Measurements from ENCODE around the gene PTK6.

The PTK6 gene

DNA sequence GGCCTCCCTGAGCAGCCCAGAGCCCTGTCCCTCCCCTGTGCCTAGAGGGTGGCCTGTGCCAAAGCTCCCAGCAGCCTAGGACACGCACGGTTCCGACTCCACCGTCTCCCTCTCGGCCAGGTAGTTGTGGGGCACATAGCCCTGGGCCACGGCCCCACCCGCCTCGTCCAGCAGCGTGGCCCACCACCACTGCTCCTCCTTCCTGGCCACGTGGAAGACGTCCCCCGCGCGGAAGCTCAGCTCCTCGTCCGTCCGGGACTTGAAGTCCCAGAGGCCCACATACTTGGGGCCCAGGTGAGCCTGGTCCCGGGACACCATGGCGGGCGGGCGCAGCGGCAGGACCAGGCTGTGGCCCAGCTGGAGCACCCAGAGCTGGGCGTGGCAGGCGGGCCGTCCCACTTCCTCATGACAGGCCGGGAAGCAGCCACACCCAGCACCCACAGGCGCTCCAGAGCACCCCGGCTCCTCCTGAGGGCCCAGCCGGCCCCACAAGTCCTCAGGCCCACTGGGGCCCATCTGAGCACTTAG lies at the start of gene PTK6:
PTK6 (minus strand) TSS at position 380 of the 528 bp plus-strand sequence; CDS start at position 318, 62 bp downstream.
- H3K4me1 Mint-ChIP-seq (ENCODE audit: low read depth) = peaks cover 4% of the 10 kb centered on the region
- H3K9me3 Mint-ChIP-seq = no peaks in the 10 kb centered on the region
- H3K27me3 Mint-ChIP-seq (ENCODE audit: low read depth) = no peaks in the 10 kb centered on the region
- peak within 1 kb of the TSS; percentile 92 for H3K27ac Mint-ChIP-seq
- no peaks in the 10 kb centered on the region for H3K36me3 Mint-ChIP-seq (ENCODE audit: low read depth)
- H3K4me3 Mint-ChIP-seq = peak within 1 kb of the TSS; percentile 76

DNA sequence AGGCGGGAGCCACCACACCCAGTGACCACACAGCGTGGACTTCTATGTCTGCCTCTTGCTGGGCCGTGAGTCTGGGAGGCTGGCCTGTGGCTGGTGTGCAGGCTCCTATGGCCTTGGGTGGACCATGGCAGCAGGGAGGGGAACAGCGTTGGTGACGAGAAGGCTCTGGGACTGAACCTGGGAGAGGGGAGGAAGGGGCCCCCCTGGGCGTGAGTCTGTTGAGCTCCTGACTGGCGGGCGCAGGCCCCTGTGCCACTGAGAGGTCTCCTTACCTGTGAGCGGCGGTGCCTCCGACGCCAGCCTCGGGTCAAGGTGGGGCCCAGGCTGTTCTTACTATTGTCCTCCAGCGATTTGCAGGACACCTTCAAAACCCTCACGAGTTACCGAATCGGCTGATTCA lies 49.6 kb upstream of the PTK6 start:
- H3K4me3 Mint-ChIP-seq = no peak overlapping the region
- no peaks in the 10 kb centered on the region for H3K4me1 Mint-ChIP-seq (ENCODE audit: low read depth)
- H3K9me3 Mint-ChIP-seq = no peaks in the 10 kb centered on the region
- H3K27ac Mint-ChIP-seq = no peak overlapping the region
- peaks cover 18% of the 10 kb centered on the region for H3K36me3 Mint-ChIP-seq (ENCODE audit: low read depth)
- H3K27me3 Mint-ChIP-seq (ENCODE audit: low read depth) = peaks cover 14% of the 10 kb centered on the region

DNA sequence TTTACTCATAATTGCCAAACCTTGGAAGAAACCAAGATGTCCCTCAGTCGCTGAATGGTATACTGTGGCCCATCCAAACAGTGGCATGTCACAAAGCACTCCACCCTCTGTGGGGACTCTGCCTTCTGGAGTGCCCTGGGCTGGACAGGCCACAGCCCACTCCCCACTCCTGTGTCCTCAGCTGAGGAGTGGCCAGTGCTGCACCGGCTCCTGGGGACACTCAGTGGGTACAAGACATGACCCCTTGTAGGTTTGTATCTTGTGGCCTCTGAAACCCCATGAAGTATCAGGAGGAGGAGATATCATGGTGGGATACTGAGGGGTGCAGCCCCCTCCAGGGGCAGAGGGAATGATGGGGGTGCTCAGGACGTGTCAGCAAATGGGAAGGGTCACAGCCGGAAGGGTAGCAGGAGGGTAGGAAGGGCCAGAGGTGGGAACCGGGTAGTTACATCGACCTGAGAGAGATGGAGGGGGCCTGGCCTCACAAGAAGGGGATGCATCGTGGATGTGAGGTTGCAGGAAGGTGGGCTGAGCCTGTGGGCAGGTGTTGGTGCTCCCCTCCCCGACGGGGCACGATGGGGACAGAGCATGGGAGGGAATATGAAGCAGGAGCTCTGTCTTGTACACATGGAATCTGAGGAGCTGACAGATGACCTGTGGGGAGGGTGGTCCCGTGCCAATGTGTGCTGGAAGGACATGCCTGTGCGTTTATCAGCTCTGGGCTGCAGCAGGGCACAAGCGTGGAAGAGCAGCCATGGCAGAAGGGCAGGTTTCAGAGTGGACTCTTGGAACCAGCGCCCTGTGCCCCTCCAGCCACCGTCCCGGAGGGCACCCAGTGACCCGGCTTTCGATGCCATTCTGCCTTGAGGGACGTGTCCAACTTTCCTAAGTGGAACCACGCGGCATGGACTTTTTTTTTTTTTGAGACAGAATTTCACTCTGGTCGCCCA lies 48.7 kb upstream of the PTK6 start:
- Mint-ChIP-seq H3K27ac (no peak overlapping the region), H3K4me3 (no peak overlapping the region), H3K9me3 (no peaks in the 10 kb centered on the region), H3K27me3 (ENCODE audit: low read depth) (peaks cover 15% of the 10 kb centered on the region), H3K36me3 (ENCODE audit: low read depth) (peaks cover 15% of the 10 kb centered on the region), H3K4me1 (ENCODE audit: low read depth) (no peaks in the 10 kb centered on the region)

DNA sequence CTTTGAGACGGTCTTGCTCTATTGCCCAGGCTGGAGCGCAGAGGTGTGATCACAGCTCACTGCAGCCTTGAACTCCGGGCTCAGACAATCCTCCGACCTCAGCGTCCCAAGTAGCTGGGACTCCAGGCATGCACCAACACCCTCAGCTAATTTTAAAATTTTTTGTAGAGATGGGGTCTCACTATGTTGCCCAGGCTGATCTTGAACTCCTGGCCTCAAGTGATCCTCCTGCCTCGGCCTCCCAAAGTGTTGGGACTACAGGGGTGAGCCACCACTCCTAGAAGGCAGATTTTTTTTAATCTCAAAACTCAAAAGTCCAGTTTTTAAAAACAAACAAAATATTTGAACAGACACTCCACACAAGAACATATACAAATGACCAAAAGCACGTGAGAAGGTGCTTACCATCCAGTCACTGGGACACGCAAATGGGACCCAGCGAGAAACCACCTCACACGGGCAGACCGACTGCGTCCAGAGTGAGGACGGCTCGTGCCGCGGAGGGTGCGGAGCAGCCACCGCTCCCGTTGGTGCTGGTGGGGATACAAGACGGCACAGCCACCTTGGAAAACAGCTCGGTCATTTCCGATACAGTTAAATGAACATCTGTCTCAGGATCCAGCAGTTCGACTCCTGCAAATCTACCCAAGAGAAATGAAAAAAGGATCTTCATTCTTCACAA lies 45.3 kb upstream of the PTK6 start:
- Mint-ChIP-seq H3K4me1 (ENCODE audit: low read depth) (peaks cover 4% of the 10 kb centered on the region), H3K4me3 (no peak overlapping the region), H3K27me3 (ENCODE audit: low read depth) (peaks cover 33% of the 10 kb centered on the region), H3K9me3 (no peaks in the 10 kb centered on the region), H3K36me3 (ENCODE audit: low read depth) (no peaks in the 10 kb centered on the region), H3K27ac (no peak overlapping the region)

DNA sequence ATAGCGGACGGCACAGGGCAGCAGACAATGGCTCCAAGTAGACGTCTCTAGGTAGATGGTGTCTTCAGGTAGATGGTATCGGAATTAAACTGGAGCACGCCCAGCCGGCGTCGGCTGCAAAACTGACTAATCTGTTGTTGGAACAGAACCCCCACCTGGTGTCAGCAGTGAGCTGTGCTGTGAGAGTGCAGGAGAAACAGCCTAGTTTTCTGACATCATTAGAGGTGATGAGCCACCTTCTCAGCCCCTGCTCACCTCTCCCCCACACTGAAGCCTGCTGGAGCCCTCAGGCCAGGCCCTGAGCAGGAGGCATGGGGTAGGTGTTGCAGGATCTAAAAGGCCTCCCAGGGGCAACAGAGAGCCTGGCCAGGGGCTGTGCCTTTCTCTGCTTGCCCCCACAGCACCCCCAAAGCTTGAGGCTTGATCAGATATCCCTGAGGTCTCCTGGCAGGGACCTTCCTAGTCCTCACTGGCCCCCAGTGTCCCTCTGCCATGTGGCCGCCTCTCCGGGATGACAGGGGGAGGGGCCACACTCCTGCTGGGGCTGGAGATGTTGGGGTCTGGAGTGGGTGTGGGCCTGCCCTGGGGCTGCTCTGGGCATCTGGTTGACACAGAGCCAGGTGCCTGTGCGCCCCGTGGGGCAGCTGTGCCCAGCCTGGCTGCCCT lies 43.8 kb upstream of the PTK6 start:
- Mint-ChIP-seq H3K4me1 (ENCODE audit: low read depth) (peaks cover 5% of the 10 kb centered on the region), H3K9me3 (no peaks in the 10 kb centered on the region), H3K27ac (no peak overlapping the region), H3K36me3 (ENCODE audit: low read depth) (no peaks in the 10 kb centered on the region), H3K4me3 (no peak overlapping the region), H3K27me3 (ENCODE audit: low read depth) (peaks cover 42% of the 10 kb centered on the region)

DNA sequence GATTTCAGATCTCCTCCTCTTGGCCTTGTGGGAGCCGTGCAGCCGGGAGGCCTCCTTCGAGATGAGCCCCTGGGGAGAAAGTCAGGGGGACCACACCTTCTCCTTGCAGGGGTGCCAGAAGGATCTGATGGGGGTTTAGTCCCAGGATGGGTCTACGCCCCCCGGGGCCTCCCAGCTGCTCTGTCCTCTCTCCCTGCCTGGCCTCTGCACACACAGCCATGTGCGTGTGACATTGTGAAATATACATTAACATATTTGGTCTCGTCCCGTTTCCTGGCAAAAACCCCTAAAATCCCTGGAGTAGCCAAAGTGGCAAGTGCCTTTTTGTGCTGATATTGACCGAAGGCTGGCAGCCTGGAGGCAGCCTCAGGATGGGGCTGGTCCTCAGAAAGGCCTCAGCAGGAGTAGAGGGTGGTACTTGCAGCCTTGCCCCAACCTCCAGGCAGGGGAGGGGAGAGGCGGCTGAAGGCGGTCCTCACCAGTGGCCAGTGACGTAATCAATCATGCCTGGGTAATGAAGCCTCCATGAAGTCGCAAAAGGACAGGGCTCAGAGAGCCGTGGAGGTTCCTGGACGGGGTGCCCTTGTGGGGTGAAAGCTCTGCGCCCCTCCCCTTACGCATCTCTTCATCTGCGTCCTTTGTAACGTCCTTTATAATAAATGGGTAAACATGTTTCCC lies 42.0 kb upstream of the PTK6 start:
- no peaks in the 10 kb centered on the region for H3K36me3 Mint-ChIP-seq (ENCODE audit: low read depth)
- H3K4me1 Mint-ChIP-seq (ENCODE audit: low read depth) = peaks cover 5% of the 10 kb centered on the region
- H3K4me3 Mint-ChIP-seq = no peak overlapping the region
- H3K9me3 Mint-ChIP-seq = no peaks in the 10 kb centered on the region
- no peak overlapping the region for H3K27ac Mint-ChIP-seq
- peaks cover 46% of the 10 kb centered on the region for H3K27me3 Mint-ChIP-seq (ENCODE audit: low read depth)

DNA sequence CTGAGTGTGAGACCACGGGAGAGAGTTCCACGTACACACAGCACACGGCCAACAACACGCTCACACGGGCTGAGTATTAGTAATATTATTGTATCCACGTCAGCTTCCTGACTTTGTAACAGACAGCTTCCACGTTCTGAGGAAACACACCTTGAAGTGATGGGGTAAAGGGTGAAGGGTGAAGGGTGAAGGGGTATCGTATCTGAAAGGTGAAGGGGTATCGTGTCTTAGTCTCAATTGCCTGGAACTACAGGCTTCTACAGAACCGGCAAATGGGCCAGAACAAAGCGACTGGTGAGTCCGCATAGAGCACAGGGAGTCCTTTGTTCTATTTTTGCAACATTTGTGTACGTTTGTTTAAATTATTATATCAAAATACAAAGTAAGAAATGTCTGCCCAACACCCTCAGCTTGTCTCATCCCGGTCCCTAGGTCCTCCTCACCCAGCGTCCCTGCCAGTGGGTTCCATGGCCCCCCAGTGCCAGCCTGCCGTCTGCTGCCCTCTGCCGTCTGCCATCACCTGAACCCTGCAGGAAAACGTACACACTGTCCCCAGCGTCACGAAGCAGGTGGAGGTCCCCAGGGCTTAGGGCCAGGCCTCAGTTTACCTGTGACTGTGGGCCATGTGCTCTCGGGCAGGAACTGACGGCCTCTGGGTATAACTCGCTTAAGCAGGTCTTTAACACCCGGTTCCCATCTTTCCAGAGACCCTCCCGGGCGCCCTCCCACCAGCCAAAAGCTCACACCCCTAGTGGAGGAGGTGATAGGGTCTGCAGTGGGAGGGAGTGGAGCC lies 41.2 kb upstream of the PTK6 start:
- H3K4me3 Mint-ChIP-seq = no peak overlapping the region
- no peaks in the 10 kb centered on the region for H3K36me3 Mint-ChIP-seq (ENCODE audit: low read depth)
- peaks cover 7% of the 10 kb centered on the region for H3K4me1 Mint-ChIP-seq (ENCODE audit: low read depth)
- H3K27me3 Mint-ChIP-seq (ENCODE audit: low read depth) = peaks cover 41% of the 10 kb centered on the region
- no peaks in the 10 kb centered on the region for H3K9me3 Mint-ChIP-seq
- no peak overlapping the region for H3K27ac Mint-ChIP-seq

DNA sequence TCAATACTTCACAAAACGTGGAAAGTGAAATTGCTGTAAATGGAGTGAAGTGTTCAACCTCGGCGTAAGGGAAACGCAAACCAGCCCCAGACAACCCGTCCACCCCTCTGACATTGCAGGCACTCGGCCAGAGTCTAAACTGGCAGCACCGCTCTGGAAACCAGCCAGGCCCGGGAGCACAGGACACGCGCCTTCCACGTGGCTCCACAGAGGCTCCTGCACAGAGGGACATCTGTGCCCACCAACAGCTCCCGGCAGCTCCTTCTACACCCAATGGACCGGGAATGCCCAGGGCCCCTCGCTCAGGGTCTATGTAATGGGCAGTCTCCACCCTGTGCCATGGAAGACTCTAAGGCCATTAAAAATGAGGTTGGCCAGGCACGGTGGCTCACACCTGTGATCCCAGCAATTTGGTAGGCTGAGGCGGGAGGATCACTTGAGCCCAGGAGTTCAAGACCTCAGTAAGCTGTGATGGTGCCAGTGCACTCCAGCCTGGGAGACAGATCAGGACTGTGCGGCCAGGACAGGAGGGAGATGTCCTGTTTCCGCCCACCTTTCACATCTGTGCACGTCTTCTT lies 40.2 kb upstream of the PTK6 start:
- no peak overlapping the region for H3K4me3 Mint-ChIP-seq

DNA sequence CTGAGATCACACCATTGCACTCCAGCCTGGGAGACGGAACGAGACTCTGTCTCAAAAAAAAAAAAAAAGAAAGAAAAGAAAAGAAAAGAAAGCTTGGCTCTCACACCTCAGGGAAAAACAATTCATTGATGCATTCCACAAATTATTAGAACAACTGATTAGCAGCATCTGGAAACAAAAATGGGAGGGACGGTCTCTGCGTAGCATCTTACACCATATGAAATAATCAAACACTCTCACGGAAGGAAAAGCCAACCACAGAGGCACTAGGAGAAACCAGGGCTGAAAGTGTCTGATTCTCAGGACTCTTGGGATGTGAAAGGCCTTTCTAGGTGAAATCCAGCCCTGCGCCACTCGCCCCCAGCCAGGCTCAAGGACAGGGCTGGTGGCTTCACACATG lies 39.1 kb upstream of the PTK6 start:
- Mint-ChIP-seq H3K4me1 (ENCODE audit: low read depth) (peaks cover 7% of the 10 kb centered on the region), H3K4me3 (peak overlapping the region; percentile 60), H3K27ac (peak overlapping the region; percentile 50), H3K36me3 (ENCODE audit: low read depth) (no peaks in the 10 kb centered on the region), H3K9me3 (no peaks in the 10 kb centered on the region), H3K27me3 (ENCODE audit: low read depth) (peaks cover 32% of the 10 kb centered on the region)

More for the DNA sequence above, 40.2 kb upstream of the PTK6 start:
- H3K27ac Mint-ChIP-seq = no peak overlapping the region
- H3K27me3 Mint-ChIP-seq (ENCODE audit: low read depth) = peaks cover 33% of the 10 kb centered on the region
- H3K4me1 Mint-ChIP-seq (ENCODE audit: low read depth) = peaks cover 7% of the 10 kb centered on the region
- H3K36me3 Mint-ChIP-seq (ENCODE audit: low read depth) = no peaks in the 10 kb centered on the region
- no peaks in the 10 kb centered on the region for H3K9me3 Mint-ChIP-seq

DNA sequence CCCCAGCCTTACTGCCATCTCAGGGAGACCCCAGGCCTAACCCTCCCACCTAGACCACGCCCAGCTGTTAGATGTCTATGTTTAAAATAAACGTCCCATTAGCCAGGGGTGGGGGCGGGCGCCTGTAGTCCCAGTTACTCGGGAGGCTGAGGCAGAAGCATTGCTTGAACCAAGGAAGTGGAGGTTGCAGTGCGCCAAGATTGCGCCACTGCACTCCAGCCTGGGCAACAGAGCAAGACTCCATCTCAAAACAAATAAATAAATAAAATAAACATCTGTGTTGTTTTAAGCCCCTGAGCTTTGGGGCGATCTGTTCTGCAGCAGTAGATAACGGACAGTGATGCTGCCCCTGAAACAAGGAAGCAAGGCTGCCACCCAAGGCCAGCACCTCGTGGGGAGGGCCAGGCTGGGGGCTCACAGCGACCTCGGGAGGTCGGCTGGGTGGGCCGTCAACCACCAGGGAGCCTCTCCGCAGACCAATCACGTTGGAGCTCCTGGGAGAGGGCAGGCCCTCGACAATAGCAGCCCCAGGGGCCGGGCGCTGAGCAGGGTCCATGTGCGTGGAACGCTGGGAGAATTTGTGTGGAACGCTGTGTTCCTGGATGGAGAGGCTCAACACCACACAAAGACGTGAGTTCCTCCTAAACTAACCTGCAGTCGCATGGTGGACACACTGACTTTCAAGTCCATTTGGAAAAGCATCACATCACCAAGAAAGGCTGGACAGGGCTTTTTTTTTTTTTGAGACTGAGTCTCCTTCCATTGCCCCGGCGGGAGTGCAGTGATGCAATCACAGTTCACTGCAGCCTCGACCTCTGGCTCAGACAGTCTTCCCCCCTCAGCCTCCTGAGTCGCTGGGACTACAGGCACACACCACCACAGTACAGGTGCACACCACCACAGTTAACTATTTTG lies 37.9 kb upstream of the PTK6 start:
- no peak overlapping the region for H3K27ac Mint-ChIP-seq

DNA sequence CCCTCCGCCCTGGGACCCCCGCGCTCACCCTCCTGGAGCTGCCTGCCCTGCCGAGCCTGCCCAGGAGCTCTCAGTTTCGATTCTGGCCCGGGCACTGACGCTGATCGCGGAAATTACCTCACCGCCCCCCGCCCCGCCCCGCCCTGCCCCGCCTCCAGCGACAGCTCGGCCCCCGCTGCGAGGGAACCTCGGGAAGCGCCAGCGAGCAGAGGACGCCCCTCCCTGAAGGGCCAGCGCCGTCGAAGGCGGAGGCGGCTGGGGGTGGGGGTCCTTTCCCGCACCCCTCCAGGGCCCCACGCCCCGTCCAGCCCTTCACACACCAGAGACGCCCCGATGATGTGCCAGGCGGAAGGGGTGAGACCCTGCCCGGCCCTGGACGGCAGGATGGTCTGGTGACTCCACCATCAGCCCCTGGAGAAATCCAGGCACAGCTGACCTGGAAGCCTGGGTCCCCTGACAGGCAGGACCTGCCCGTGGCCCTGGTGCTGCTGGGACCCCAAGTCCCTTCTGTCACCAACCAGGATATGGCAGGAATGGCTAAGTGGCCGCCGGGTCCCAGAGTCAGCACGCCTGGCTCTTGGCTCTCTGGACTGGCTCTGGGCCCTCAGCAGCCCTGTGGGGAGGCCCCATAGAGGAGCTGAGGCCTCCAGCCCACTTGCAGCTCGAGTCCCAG lies 37.1 kb upstream of the PTK6 start, which contains the start of gene HELZ2:
HELZ2 (minus strand) TSS at position 84 of the 673 bp plus-strand sequence. CDS start 1,854 bp downstream, outside the sequence.
- Mint-ChIP-seq H3K4me3 (peak within 1 kb of the TSS; percentile 88), H3K27ac (peak within 1 kb of the TSS; percentile 88), H3K4me1 (ENCODE audit: low read depth) (peaks cover 5% of the 10 kb centered on the region), H3K36me3 (ENCODE audit: low read depth) (peaks cover 1% of the 10 kb centered on the region), H3K9me3 (no peaks in the 10 kb centered on the region), H3K27me3 (ENCODE audit: low read depth) (peaks cover 17% of the 10 kb centered on the region)

More for the DNA sequence above, 37.9 kb upstream of the PTK6 start:
- Mint-ChIP-seq H3K9me3 (no peaks in the 10 kb centered on the region), H3K4me1 (ENCODE audit: low read depth) (peaks cover 3% of the 10 kb centered on the region), H3K4me3 (peak overlapping the region; percentile 53), H3K27me3 (ENCODE audit: low read depth) (peaks cover 25% of the 10 kb centered on the region), H3K36me3 (ENCODE audit: low read depth) (no peaks in the 10 kb centered on the region)

DNA sequence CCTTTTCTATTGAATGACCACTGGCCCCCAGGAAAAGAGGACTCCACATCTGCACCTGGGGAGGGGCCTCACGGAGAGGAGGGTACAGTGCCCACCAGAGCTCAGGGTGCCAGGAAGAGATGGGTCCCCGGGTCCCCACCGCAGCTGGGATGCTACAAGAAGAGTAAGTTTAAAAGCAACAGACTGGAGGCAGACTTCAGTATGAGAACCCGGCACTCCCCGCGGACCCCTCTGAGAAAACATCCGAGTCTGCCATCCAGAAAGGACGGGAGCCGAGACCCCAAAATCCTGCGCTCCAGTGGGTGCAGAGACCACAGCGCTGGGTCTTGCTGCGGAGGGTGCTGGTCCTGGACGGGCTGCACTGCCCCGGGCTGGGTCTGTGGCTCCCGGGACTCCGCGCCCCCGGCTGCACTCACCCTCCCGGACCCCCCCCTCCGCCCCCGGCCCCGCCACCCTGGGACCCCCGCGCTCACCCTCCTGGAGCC lies 36.5 kb upstream of the PTK6 start:
- peaks cover 10% of the 10 kb centered on the region for H3K4me1 Mint-ChIP-seq (ENCODE audit: low read depth)
- H3K27ac Mint-ChIP-seq = peak overlapping the region; percentile 88
- peaks cover 13% of the 10 kb centered on the region for H3K27me3 Mint-ChIP-seq (ENCODE audit: low read depth)
- H3K36me3 Mint-ChIP-seq (ENCODE audit: low read depth) = peaks cover 5% of the 10 kb centered on the region
- no peaks in the 10 kb centered on the region for H3K9me3 Mint-ChIP-seq
- H3K4me3 Mint-ChIP-seq = peak overlapping the region; percentile 88

All from T-helper 1 cell treated with Interleukin-12 subunit alpha and Interleukin-12 subunit beta and Interleukin-4 antibody, amounts not matched to agents 30 μg/mL and 1 μg/mL, for 36 hours (primary cell).